Activated CD4-positive, alpha-beta T cell treated with anti-CD3 and anti-CD28 coated beads for 36 hours (primary cell): ENCODE data around the gene TNNT1. TPM values are rescaled to one million over a fixed set of nuclear protein-coding genes. Genes with fewer than 3 reads are reported as not detected.

ENCODE experiments used
- ATAC-seq: fragments of 200-7000 bp; cut with Tn5 transposase; one replicate; pipeline ENCODE4 v1.10.0; 2021; ENCODE audit warnings: mild to moderate bottlenecking, moderate library complexity
- CTCF ChIA-PET: fragments of 350-600 bp; sonication (Branson Sonifier 250); formaldehyde crosslinking; loops from one replicate; lab custom pipeline; 2021; ENCODE audit warnings: antibody characterized with exemption; lab: Charles Lee
- POLR2A ChIA-PET: fragments of 350-600 bp; sonication (Branson Sonifier 250); formaldehyde crosslinking; loops from one replicate; lab custom pipeline; 2021; ENCODE audit warnings: antibody characterized with exemption, inconsistent platforms; lab: Charles Lee
- DNase-seq: peaks from one replicate; pipeline ENCODE4 v3.0.0-alpha.2; 2020
- H3K27ac Mint-ChIP-seq: one replicate; pipeline ENCODE4 v1.8.0; 2021; ENCODE audit warnings: mixed read lengths
- H3K27me3 Mint-ChIP-seq: one replicate; pipeline ENCODE4 v1.8.0; 2021; ENCODE audit warnings: mixed read lengths
- H3K36me3 Mint-ChIP-seq: one replicate; pipeline ENCODE4 v1.8.0; 2021; ENCODE audit warnings: low read depth, mixed read lengths
- H3K4me1 Mint-ChIP-seq: one replicate; pipeline ENCODE4 v1.8.0; 2021; ENCODE audit warnings: mixed read lengths
- H3K4me3 Mint-ChIP-seq: one replicate; pipeline ENCODE4 v1.8.0; 2021; ENCODE audit warnings: mild to moderate bottlenecking, moderate library complexity, mixed read lengths
- H3K9me3 Mint-ChIP-seq: one replicate; pipeline ENCODE4 v1.8.0; 2021; ENCODE audit warnings: low read depth, mixed read lengths
- intact Hi-C, 2 experiments: fragments of 100-400 bp; cut with DNase I in 1 of 2; cut with micrococcal nuclease in 1 of 2; formaldehyde crosslinking; loops; one replicate each; pipeline versions ENCODE4 v1.14.2 to v1.15.1; 2022 to 2024; cut with DNase I, micrococcal nuclease
- total RNA-seq, 2 experiments: library from RNA; stranded (reverse); gene quantifications; one replicate each; pipeline ENCODE4 v1.2.3, GENCODE V29; 2021

The TNNT1 gene
- total RNA-seq, 2 experiments from 2014 or later, result 0.47 to 0.50 TPM

DNA sequence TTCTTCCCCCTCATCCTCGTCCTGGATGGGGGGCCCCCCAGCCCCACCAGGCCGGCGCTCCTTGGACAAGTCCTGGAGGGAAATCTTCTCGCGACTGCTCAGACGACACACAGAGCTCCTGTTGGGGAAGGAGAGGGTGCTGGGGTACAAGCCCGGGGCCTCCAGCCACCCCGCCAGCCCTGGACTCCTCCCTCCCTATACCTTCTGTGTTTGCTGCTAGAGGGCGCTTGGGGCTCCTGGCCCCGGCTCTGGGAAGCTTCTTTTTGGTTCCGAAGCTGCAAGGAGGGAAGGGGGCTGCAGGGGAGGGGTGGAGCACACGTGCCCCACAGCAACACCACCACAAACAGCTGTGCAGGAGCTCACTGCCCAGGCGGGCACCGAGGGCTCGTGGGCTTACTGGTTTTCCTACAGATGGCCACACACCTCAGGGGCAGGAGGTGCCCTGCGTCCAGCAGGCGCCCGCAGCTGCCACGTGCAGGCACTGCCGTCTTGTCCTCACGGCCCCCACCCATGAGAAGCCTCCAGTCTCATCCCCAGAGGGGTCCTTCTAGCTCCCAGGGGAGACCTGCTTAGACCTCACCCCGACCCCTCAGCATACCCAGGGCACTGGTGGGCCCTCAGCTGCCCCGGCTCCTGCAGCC, 52.8 kb downstream of the TNNT1 start:
- Mint-ChIP-seq H3K36me3 (peaks cover 16% of the 10 kb centered on the region), H3K27ac (no peak overlapping the region), H3K9me3 (no peaks in the 10 kb centered on the region), H3K27me3 (no peaks in the 10 kb centered on the region), H3K4me3 (no peak overlapping the region), H3K4me1 (no peaks in the 10 kb centered on the region)
- intact Hi-C loops, result no loop called here
- ATAC-seq (no peak), DNase-seq (no peak)
- ChIA-PET POLR2A (no interaction called here), CTCF (interaction anchor here (0.7 kb wide), 1 partner anchor 340 kb away, joined by 4 read pairs; no protein-coding TSS in a partner anchor)

DNA sequence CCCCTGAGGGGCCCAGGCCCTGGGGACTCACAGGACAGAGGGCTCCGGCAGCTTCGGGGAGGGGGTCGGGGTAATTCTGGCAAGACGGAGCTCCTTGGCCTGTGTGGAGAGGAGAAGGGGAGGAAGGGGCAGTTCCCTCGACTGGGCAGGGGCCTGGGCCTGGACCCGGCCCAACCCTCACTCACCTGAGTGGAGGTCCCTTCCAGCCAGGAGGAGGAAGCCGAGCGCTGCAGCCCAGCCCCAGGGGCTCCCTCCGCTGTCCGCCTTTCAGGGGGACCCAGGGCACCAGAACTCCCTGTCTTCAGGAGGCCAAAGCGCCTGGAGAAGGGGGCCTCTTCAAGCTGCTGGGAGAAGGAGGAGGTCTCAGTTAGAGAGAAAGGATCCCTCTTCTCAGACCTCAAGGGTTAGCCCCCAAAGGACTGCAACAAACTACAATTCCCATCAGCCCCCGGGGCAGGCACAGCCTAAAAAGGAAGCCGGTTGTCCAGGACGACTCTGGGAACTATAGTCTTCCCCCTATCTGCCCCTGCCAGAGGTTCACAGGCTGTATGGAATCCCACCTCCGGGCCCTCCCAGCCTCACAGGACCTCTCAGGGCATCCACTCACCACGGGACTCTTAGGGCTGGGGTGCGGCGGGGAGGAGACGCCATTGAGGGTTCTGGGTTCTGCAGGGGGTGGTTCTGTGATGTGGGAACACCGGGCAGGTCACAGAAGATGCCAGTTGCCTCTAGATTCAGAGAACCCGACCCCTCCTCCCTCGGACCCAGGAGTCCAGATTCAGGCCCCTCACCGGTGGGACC, 53.5 kb downstream of the TNNT1 start:
- POLR2A ChIA-PET, result no interaction called here
- CTCF ChIA-PET, result interaction anchor here (0.6 to 0.7 kb wide), 2 partner anchors 341 to 475 kb away, joined by 3 to 4 read pairs; no protein-coding TSS in a partner anchor
- H3K36me3 Mint-ChIP-seq, result peaks cover 18% of the 10 kb centered on the region
- H3K4me3 Mint-ChIP-seq, result no peak overlapping the region
- no peak overlapping the region for H3K27ac Mint-ChIP-seq
- no peaks in the 10 kb centered on the region for H3K9me3 Mint-ChIP-seq
- intact Hi-C loops, result no loop called here
- no peak for DNase-seq
- no peaks in the 10 kb centered on the region for H3K4me1 Mint-ChIP-seq
- ATAC-seq, result no peak
- no peaks in the 10 kb centered on the region for H3K27me3 Mint-ChIP-seq

DNA sequence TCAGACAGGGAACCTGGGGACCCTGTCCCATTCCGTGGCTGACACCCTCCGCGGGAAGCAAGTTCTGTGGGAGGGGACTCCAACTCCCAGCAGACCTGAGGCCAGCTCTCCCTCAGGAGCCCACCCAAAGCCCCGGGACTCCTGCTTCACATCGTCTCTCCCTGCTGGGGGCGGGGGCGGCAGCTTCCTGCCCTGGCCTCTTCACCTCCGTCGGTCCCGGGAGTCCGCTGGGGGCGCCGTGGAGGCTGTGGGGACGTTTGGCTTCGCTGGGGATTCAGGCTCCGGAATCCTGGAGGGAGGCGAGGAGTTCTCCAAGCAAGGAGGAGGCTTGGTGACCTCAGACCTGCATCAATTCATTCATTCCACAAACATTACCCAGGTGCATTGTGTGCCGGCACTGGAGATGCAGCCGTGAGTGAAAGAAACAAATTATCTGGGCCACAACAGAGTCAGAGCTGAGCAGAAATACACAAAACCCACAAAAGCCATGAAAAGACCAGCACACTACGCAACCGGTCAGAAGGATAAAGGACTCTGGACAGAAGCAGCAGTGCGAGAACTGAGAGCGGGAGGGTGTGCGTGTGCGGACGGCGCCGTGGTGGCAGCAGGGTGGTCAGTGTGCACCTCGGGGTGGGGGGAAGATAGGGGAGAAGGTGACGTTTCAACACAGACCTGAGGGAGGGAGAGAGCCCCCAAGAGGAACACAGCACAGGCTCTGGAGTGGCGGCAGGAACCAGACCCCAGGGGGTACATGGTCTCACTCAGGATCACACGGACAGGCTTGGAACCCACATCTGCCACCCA, 54.3 kb downstream of the TNNT1 start:
- no peak overlapping the region for H3K27ac Mint-ChIP-seq
- intact Hi-C loops, result no loop called here
- ChIA-PET CTCF (interaction anchor here (0.6 kb wide), 2 partner anchors 476 to 631 kb away, joined by 3 read pairs; partner anchors contain the start of gene LENG9), POLR2A (no interaction called here)
- H3K4me1 Mint-ChIP-seq, result no peaks in the 10 kb centered on the region
- DNase-seq, result no peak
- no peak for ATAC-seq
- no peaks in the 10 kb centered on the region for H3K9me3 Mint-ChIP-seq
- no peaks in the 10 kb centered on the region for H3K27me3 Mint-ChIP-seq
- H3K36me3 Mint-ChIP-seq, result peaks cover 19% of the 10 kb centered on the region
- no peak overlapping the region for H3K4me3 Mint-ChIP-seq

DNA sequence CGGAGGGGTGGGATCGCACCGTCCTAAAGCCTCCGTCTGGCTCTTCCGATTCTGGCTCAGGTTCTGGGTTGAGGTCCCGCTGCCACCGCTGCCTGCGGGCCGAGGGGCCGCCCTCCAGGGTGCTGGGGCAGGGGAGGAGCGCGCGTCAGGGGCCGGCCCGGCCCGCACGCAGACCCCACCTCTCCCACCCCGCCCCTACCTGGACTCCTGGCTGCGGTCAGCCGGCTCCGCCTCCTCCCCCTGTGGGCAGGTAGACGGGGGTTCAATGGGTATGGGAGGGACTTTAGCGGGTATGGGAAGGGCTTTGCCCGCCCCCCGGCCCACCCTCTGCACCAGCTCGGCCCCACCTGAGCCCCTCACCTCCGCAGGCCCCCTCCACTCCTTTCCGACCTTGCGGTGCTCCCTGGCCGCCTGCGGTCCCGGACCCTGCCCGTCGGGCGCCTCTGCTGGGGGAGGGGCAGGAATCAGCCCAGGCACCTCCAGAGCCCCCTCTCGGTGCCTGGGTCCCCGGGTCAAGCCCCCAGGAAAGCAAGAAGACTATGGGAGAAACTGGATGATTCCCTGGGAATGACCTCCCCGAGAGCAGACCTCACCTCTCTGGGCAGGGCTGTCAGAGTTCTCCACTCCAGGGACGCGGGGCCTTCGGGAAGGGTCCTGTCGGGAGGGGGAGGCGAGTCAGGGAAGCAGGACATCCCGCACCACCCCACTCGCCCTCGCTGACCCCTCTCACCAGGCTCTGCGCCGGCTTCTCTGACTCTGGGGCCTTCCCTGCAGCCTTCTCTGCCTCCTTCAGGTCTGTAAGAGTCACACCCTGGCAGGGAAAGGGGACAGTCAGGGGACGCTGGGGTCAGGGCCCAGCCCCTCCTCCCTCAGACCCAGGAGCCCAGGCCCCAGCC, 56.3 kb downstream of the TNNT1 start:
- H3K9me3 Mint-ChIP-seq, result no peaks in the 10 kb centered on the region
- H3K27ac Mint-ChIP-seq, result no peak overlapping the region
- H3K27me3 Mint-ChIP-seq, result peaks cover 11% of the 10 kb centered on the region
- H3K36me3 Mint-ChIP-seq, result peaks cover 33% of the 10 kb centered on the region
- POLR2A ChIA-PET, result no interaction called here
- ATAC-seq (no peak), DNase-seq (no peak)
- H3K4me3 Mint-ChIP-seq, result no peak overlapping the region
- peaks cover 11% of the 10 kb centered on the region for H3K4me1 Mint-ChIP-seq
- CTCF ChIA-PET, result no interaction called here
- intact Hi-C loops, result no loop called here

DNA sequence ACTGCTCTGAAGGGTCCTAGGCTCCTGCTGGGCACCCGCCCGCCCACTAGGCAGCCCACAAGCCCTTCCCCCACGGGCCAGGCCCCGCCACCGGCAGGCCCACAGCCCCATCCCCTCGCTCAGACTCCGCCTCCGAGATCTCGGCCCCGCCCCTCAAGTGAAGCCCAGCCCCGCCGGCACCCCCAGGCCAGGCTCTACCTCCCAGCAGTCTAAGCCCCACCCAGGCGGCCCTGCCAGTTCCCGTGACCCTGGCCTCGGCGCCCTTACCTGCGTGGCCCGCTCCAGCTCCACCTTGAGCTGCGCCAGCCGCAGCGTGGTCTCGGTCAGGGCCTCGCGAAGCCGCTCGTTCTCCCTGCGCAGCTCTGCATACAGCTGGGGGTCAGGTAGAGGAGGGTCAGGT, 57.1 kb downstream of the TNNT1 start:
- CTCF ChIA-PET, result no interaction called here
- H3K4me3 Mint-ChIP-seq, result no peak overlapping the region
- H3K4me1 Mint-ChIP-seq, result peaks cover 16% of the 10 kb centered on the region

DNA sequence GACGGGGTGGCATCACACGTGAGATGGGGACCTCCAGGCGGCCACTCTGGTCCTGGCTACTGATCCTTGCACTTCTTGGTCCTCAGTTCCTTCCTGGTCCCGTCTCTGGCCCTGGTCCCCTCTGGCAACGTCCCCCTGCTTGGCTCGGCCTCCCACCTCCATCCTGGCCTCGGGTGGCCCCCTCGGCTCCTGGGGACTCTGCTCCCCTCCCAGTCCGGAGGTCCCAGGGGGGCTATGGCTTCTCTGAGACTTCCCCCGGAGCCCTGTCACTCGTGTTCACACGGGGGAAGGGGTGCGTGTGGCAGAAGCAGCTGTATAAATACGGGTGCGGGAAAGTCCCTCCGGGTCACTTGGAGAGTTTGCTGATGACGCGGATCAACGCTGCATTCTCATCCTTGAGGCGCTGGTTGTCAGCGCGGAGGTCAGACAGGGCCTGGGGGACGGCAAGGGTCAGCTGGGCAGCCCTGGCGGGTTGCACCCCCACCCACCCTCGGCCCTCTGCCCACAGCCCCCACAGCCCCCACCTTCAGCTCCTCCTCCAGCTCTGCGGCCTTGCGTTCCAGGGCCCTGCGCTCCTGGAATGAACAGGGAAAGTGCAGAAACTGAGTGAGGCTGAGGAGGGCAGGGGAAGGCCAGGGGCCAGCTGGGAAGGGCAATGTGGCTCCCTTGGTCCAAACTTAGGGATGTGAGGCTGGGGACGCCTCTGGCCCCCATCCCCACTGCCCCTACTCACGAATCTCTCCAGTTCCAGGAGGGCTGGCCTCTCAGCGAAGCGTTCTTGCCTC, 57.7 kb downstream of the TNNT1 start:
- peaks cover 16% of the 10 kb centered on the region for H3K27me3 Mint-ChIP-seq
- H3K27ac Mint-ChIP-seq, result no peak overlapping the region
- ChIA-PET CTCF (no interaction called here), POLR2A (interaction anchor here (0.6 kb wide), 1 partner anchor 62 kb away, joined by 7 read pairs; no protein-coding TSS in a partner anchor)
- H3K9me3 Mint-ChIP-seq, result no peaks in the 10 kb centered on the region
- ATAC-seq, result no peak
- no peak for DNase-seq
- intact Hi-C loops, result no loop called here
- H3K4me3 Mint-ChIP-seq, result no peak overlapping the region
- peaks cover 16% of the 10 kb centered on the region for H3K4me1 Mint-ChIP-seq
- H3K36me3 Mint-ChIP-seq, result peaks cover 38% of the 10 kb centered on the region

More for the DNA sequence above, 57.1 kb downstream of the TNNT1 start:
- Mint-ChIP-seq H3K27ac (no peak overlapping the region), H3K36me3 (peaks cover 38% of the 10 kb centered on the region), H3K27me3 (peaks cover 16% of the 10 kb centered on the region), H3K9me3 (no peaks in the 10 kb centered on the region)
- ATAC-seq (no peak), DNase-seq (peak; percentile 27)
- intact Hi-C loops, result no loop called here
- POLR2A ChIA-PET, result no interaction called here

DNA sequence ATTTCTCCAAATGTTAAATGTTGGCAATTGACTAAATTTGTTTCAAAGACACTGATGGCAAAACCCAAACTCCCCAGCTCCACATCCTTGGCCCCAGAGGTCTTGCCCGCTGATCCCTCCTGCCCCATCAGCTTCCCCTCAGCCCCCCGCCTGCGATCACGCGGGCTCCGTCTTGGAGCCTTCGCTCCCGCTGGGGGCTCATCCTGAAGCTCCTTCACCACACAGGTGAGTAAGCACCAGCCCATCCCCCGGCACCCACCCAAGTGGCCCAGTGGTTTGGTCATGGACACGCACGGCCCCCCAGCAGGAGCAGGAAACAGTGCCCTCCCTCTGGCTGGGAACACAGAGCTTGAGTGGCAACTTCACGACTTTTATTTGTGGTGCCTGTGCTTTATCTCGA, 58.4 kb downstream of the TNNT1 start:
- POLR2A ChIA-PET, result interaction anchor here (0.6 kb wide), 1 partner anchor 63 kb away, joined by 7 read pairs; no protein-coding TSS in a partner anchor
- DNase-seq, result no peak
- H3K27ac Mint-ChIP-seq, result no peak overlapping the region
- intact Hi-C loops, result no loop called here
- no peak for ATAC-seq
- no peaks in the 10 kb centered on the region for H3K9me3 Mint-ChIP-seq
- H3K27me3 Mint-ChIP-seq, result peaks cover 21% of the 10 kb centered on the region
- CTCF ChIA-PET, result interaction anchor here (3.2 kb wide), 1 partner anchor 70 kb away, joined by 16 read pairs; no protein-coding TSS in a partner anchor
- H3K4me1 Mint-ChIP-seq, result peaks cover 16% of the 10 kb centered on the region
- peaks cover 38% of the 10 kb centered on the region for H3K36me3 Mint-ChIP-seq
- H3K4me3 Mint-ChIP-seq, result no peak overlapping the region

DNA sequence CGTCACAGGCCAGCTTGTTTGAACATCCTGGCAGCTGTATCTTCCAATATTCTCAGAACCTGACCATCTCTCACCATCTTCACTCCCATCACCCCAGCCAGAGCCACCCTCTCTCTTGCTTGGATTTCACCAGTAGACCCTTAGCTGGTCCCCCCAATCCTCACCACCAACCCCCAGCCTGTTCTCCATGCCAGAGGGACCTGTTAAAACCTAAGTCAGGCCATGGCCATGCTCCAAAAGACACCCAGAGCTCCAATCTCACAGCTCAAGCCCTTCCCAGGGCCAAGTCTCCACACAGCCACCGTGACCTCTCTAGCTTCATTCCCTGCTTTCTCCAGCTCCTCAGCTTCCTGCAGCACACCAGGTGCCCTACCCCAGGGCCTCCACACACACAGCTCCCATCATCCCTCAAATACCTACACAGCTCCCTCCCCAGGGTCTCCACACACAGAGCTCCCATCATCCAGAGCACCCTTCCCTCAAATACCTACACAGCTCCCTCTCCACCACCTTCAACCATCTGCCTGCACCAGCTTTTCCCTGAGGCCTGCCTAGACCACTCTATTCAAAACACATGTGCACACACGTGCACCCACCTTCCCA, 59.6 kb downstream of the TNNT1 start:
- Mint-ChIP-seq H3K27ac (no peak overlapping the region), H3K27me3 (peaks cover 27% of the 10 kb centered on the region), H3K4me3 (no peak overlapping the region), H3K9me3 (no peaks in the 10 kb centered on the region), H3K4me1 (peaks cover 16% of the 10 kb centered on the region), H3K36me3 (peaks cover 33% of the 10 kb centered on the region)
- ChIA-PET CTCF (interaction anchor here (0.5 to 3.2 kb wide), 6 partner anchors 10 to 688 kb away, joined by 3 to 16 read pairs (median 3); partner anchors contain the start of gene TNNI3), POLR2A (interaction anchor here (0.5 kb wide), 1 partner anchor 70 kb away, joined by 3 read pairs; no protein-coding TSS in a partner anchor)
- ATAC-seq (no peak), DNase-seq (no peak)
- intact Hi-C loops, result no loop called here

DNA sequence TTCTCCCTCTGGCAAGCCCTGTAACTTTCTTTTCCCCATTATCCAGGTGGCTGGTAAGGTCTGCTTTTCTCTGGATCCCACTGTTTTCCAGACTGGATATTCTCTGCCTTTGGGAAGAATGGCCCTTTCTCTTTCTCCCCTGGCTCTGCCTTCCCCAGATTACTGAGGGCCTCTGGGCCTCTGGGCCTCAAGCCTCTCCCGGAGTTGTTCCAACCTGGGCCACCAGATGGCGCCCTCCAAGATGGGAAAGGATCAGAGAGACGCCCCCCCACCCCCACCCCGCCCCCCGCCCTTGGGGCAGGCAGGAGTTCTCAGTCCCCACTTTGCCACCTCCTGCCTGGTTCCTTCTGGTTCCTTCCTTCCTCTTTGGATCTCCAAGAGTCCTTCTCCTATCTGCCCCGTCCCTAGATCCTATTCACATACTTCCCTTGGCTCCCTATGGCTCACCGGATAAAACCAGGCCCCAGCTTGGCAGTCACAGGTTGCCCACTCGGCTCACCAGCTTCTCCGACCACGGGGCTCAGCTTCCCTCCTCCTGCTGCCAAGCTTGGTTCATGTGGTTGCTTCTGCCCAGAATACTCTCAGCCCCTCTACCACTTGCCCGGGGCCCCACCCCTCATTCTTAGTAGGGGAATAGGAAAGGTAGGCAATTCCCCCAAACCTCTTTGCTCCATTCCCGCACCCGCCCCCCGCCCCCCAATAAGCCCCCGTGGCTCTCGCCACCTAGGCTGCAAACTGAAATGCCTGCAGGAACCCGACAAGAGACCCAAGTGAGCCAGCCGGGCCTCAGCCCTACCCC, 60.3 kb downstream of the TNNT1 start:
- H3K4me3 Mint-ChIP-seq, result no peak overlapping the region
- DNase-seq, result peak; percentile 89
- no peak overlapping the region for H3K27ac Mint-ChIP-seq
- peak; percentile 51 for ATAC-seq
- H3K36me3 Mint-ChIP-seq, result peaks cover 33% of the 10 kb centered on the region
- intact Hi-C loops, result loop anchor here in 1 of 2 experiments (1.0 kb wide), 1 partner anchor 28 kb away; no protein-coding TSS in a partner anchor
- peaks cover 16% of the 10 kb centered on the region for H3K4me1 Mint-ChIP-seq
- H3K27me3 Mint-ChIP-seq, result peaks cover 31% of the 10 kb centered on the region
- CTCF ChIA-PET, result interaction anchor here (0.5 to 3.2 kb wide), 10 partner anchors 9 to 481 kb away, joined by 3 to 16 read pairs (median 4); partner anchors contain the start of genes KMT5C, PPP1R12C and RDH13
- no peaks in the 10 kb centered on the region for H3K9me3 Mint-ChIP-seq
- POLR2A ChIA-PET, result interaction anchor here (0.6 kb wide), 1 partner anchor 72 kb away, joined by 3 read pairs; no protein-coding TSS in a partner anchor
